Omental fat pad (tissue), 4 donors: ENCODE data around the gene KMT2C. TPM values are rescaled to one million over a fixed set of nuclear protein-coding genes. Genes with fewer than 3 reads are reported as not detected.

Experiments
- ATAC-seq: fragments of 150-250 bp; one replicate; pipeline ENCODE4 v1.9.1; 2016; ENCODE audit warnings: mild to moderate bottlenecking, moderate library complexity; ENCODE audit not compliant: low FRiP score
- DNase-seq: peaks from one replicate; pipeline ENCODE4 v3.0.0-alpha.2; 2019; ENCODE audit warnings: low spot score
- total RNA-seq, 4 donors: library from RNA; depleted of rRNA; stranded (reverse); fragments of >200 nt; gene quantifications; one replicate each; pipeline ENCODE4 v1.1.0, GENCODE V29; 2016
- TF ChIP-seq, protein P1 (sequence below), 3 donors: fragments of 450-650 bp; IDR thresholded peaks; one replicate each; pipeline ENCODE4 v1.5.1; 2016 to 2017; ENCODE audit warnings: antibody characterized with exemption in 3 of 3, mild to moderate bottlenecking in 3 of 3, moderate library complexity in 2 of 3

Gene KMT2C
- total RNA-seq, 4 donors from 2014 or later, result 52.5 to 84.3 (median 59.2) TPM

GRCh38 chr7:152108359-152108758, 327.4 kb downstream of the KMT2C start:
- DNase-seq (no peak), ATAC-seq (no peak)
- TF ChIP-seq, protein P1, sequence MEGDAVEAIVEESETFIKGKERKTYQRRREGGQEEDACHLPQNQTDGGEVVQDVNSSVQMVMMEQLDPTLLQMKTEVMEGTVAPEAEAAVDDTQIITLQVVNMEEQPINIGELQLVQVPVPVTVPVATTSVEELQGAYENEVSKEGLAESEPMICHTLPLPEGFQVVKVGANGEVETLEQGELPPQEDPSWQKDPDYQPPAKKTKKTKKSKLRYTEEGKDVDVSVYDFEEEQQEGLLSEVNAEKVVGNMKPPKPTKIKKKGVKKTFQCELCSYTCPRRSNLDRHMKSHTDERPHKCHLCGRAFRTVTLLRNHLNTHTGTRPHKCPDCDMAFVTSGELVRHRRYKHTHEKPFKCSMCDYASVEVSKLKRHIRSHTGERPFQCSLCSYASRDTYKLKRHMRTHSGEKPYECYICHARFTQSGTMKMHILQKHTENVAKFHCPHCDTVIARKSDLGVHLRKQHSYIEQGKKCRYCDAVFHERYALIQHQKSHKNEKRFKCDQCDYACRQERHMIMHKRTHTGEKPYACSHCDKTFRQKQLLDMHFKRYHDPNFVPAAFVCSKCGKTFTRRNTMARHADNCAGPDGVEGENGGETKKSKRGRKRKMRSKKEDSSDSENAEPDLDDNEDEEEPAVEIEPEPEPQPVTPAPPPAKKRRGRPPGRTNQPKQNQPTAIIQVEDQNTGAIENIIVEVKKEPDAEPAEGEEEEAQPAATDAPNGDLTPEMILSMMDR (IDR thresholded peaks at IDR 0.05), result no peak

DNA sequence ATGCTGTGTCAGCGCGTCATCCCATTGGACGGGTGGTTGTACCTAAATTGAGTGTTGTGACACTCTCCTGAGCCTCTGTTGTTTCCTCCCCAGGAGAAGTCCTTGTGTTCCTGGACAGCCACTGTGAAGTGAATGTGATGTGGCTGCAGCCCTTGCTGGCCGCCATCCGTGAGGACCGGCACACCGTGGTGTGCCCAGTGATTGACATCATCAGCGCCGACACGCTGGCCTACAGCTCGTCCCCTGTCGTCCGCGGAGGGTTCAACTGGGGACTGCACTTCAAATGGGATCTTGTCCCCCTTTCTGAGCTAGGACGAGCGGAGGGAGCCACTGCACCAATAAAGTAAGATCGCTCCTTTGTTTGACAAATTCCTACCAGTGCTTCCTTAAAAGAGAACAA, 327.9 kb downstream of the KMT2C start:
- TF ChIP-seq, protein P1 (IDR thresholded peaks at IDR 0.05), result no peak
- DNase-seq, result no peak
- ATAC-seq, result no peak

DNA sequence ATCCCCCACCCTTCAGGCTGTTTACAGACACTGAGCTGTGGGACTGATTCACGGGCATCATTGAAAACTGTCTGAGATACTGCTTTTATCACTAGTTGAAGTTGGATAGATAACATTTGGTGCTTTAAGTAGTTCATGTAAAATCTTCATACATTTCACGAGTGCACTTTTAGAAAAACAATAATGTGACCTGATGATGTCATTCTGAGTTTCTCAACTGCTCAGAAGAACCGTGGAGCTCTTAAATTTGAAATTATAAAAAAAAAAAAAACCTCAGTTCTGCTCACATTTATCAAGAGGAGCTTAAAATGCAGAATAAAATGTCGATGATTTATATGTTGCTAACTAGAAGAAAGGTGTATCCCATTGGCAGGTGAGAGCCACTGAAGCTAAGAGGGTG, 328.8 kb downstream of the KMT2C start:
- DNase-seq (no peak), ATAC-seq (no peak)
- TF ChIP-seq, protein P1 (IDR thresholded peaks at IDR 0.05), result no peak

DNA sequence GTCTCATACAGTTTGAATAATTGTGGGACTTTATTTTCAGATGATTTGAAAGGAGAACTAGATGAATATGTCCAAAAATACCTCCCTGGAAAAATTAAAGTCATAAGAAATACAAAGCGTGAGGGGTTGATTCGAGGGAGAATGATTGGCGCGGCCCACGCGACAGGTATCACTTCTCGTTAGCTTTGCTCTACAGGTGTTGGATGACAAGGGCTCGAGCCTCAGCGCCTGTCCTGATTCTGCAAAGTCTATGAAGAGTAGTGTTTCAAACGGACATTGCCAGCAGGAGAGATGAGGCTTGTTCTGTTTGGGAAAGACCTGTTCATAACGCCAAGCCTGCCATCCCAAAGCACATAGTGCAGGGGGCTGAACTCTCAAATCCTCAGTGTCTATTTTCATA, 330.6 kb downstream of the KMT2C start:
- TF ChIP-seq, protein P1 (IDR thresholded peaks at IDR 0.05), result no peak
- ATAC-seq (no peak), DNase-seq (no peak)

DNA sequence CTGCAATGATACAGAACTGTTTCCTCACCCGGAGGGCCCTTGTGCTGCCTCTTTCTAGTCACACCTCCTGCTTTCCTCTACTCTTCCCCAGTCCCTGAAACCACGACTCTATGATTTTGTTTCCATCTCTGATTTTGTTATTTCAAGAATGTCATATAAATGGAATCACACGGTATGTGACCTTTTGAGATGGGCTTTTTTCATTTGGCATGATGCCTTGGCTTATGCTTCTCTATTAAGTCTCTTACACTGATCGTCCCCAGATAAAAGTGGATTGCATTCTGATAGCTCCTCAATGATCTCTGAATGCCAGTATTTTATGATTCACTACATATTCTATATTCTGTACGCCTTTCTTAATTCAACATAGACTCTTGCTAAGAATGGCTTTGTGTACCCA, 332.1 kb downstream of the KMT2C start:
- TF ChIP-seq, protein P1 (IDR thresholded peaks at IDR 0.05), result no peak
- no peak for ATAC-seq
- DNase-seq, result no peak

- TF ChIP-seq, protein P1 (IDR thresholded peaks at IDR 0.05), result no peak
- no peak for ATAC-seq
- no peak for DNase-seq
Measured at GRCh38 chr7:152103066-152103465, 332.7 kb downstream of the KMT2C start.

DNA sequence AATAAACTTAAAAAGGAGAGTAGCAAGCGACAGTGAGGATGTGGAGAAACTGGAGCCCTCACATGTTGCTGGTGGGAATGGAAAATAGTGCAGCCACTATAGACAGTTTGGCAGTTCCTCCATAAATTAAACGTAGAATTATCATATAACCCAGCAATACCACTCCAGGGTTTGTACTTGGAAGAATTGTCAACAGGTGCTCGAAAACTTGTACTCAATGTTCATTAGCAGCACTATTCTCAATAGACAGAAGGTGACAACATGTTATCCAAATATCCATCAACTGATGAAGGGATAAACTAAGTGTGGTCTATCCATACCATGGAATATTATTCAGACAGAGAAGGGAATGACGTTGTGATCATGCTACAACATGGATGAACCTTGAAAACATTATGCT, 338.5 kb downstream of the KMT2C start:
- ATAC-seq (no peak), DNase-seq (no peak)
- TF ChIP-seq, protein P1 (IDR thresholded peaks at IDR 0.05), result no peak
